Activated naive CD8-positive, alpha-beta T cell treated with anti-CD3 and anti-CD28 coated beads, Interleukin-2, amount 50 U/mL, for 24 hours (primary cell): ENCODE data around the gene OR5AK2.
"Not testable (repeated sequence)": the region's sequence is repeated elsewhere in the genome, so short reads cannot be mapped to it uniquely, and the experiment has no call there.

Experiments
- ATAC-seq: fragments of 150-1000 bp; cut with Tn5 transposase; one replicate; pipeline ENCODE4 v1.10.0; 2021
- DNase-seq: peaks from one replicate; pipeline ENCODE4 v3.0.0; 2021
- H3K27ac Mint-ChIP-seq: one replicate; pipeline ENCODE4 v1.8.0; 2021; ENCODE audit warnings: mild to moderate bottlenecking, mixed read lengths
- H3K27me3 Mint-ChIP-seq: one replicate; pipeline ENCODE4 v1.8.0; 2021; ENCODE audit warnings: mixed read lengths
- H3K36me3 Mint-ChIP-seq: one replicate; pipeline ENCODE4 v1.8.0; 2021; ENCODE audit warnings: low read depth, mixed read lengths
- H3K4me1 Mint-ChIP-seq: one replicate; pipeline ENCODE4 v1.8.0; 2021; ENCODE audit warnings: mixed read lengths
- H3K4me3 Mint-ChIP-seq: one replicate; pipeline ENCODE4 v1.8.0; 2021; ENCODE audit warnings: mild to moderate bottlenecking, moderate library complexity, mixed read lengths
- H3K9me3 Mint-ChIP-seq: one replicate; pipeline ENCODE4 v1.8.0; 2021; ENCODE audit warnings: mixed read lengths

Gene OR5AK2, protein sequence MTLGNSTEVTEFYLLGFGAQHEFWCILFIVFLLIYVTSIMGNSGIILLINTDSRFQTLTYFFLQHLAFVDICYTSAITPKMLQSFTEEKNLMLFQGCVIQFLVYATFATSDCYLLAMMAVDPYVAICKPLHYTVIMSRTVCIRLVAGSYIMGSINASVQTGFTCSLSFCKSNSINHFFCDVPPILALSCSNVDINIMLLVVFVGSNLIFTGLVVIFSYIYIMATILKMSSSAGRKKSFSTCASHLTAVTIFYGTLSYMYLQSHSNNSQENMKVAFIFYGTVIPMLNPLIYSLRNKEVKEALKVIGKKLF

GRCh38 chr11:56988614-56989013 lies at the start of gene OR5AK2:
OR5AK2 (plus strand) TSS chr11:56988914; CDS start chr11:56988914, 0 bp downstream.
- Mint-ChIP-seq H3K4me1 (no peaks in the 10 kb centered on the region), H3K9me3 (peaks cover 14% of the 10 kb centered on the region), H3K4me3 (no peak within 1 kb of the TSS), H3K27me3 (no peaks in the 10 kb centered on the region), H3K36me3 (no peaks in the 10 kb centered on the region), H3K27ac (no peak within 1 kb of the TSS)
- DNase-seq (no peak), ATAC-seq (no peak)

GRCh38 chr11:56945526-56945925 lies 43.2 kb upstream of the OR5AK2 start:
- not testable (repeated sequence) for H3K4me1 Mint-ChIP-seq, H3K4me3 Mint-ChIP-seq, H3K27me3 Mint-ChIP-seq, H3K27ac Mint-ChIP-seq, ATAC-seq, H3K36me3 Mint-ChIP-seq, DNase-seq
- peaks cover 21% of the 10 kb centered on the region for H3K9me3 Mint-ChIP-seq

DNA sequence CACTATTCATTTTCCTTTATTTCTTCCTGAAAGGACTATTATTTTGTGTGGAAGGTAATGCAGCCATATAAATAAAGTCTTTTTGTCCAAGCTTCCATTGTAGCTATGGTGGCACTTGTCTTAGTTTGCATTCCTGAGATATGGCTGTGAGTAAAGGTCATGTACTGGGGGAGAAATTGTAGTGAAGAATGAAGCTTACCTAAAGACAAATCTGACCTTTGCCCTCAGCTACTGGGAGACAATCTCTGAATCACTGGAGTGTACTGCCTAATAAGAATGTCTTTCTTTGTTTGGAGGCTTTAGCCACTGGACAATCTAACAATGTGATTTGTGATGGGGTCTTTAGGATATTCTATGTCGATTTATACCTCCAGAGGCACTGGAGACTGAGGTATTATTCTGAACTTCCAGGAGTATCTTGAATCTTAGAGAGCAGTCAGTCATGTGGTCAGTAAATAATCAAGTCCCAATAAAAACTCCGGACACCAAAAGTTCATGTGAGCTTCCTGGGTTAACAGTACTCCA lies 39.7 kb upstream of the OR5AK2 start:
- Mint-ChIP-seq H3K4me3 (no peak overlapping the region), H3K27ac (no peak overlapping the region), H3K4me1 (no peaks in the 10 kb centered on the region), H3K27me3 (no peaks in the 10 kb centered on the region), H3K36me3 (no peaks in the 10 kb centered on the region), H3K9me3 (peaks cover 37% of the 10 kb centered on the region)
- DNase-seq: no peak
- ATAC-seq: no peak

DNA sequence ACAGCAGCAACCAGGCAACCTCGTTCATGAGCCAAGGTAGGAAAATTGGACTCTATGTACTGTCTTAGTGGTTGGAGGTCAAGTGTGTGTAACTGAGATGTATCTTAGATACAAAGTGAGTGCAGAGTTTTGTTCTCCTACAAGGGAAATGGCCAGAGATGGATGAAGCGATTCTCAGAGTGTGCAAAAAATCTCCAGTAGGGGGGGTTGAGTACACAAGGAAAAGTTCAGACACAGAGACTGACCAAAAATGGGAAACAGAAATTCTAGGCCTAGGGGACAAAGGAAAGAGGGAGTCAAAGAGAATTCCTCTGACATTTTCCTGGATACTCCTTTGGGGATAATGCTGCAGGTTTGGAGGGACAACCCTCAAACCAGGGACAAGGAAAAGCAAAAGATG lies 38.2 kb upstream of the OR5AK2 start:
- no peak overlapping the region for H3K27ac Mint-ChIP-seq
- ATAC-seq (no peak), DNase-seq (no peak)
- H3K9me3 Mint-ChIP-seq: peaks cover 38% of the 10 kb centered on the region
- no peaks in the 10 kb centered on the region for H3K36me3 Mint-ChIP-seq
- no peaks in the 10 kb centered on the region for H3K4me1 Mint-ChIP-seq
- H3K4me3 Mint-ChIP-seq: no peak overlapping the region
- no peaks in the 10 kb centered on the region for H3K27me3 Mint-ChIP-seq

- H3K27ac Mint-ChIP-seq, H3K4me3 Mint-ChIP-seq, DNase-seq, ATAC-seq, H3K36me3 Mint-ChIP-seq, H3K27me3 Mint-ChIP-seq, H3K4me1 Mint-ChIP-seq: not testable (repeated sequence)
- peaks cover 27% of the 10 kb centered on the region for H3K9me3 Mint-ChIP-seq
Observed at GRCh38 chr11:56953907-56954306, 34.8 kb upstream of the OR5AK2 start.

DNA sequence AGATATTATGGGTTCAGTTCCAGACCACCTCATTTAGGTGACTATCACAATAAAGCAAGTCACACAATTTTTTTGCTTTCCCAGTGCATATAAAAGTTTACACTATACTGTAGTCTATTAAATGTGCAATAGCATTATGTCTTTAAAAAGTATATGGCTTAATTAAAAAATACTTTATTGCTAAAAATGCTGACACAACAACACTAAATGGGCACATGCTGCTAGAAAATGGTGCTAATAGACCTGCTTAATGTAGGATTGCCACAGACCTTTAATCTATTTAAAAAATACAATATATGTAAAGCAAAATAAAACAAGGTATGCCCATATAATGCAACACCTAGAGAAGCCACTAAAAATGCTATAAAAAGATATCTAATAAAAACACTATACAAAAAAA lies 27.1 kb upstream of the OR5AK2 start:
- ATAC-seq: no peak
- Mint-ChIP-seq H3K9me3 (peaks cover 4% of the 10 kb centered on the region), H3K27ac (no peak overlapping the region), H3K4me3 (no peak overlapping the region), H3K27me3 (no peaks in the 10 kb centered on the region), H3K36me3 (no peaks in the 10 kb centered on the region), H3K4me1 (no peaks in the 10 kb centered on the region)
- no peak for DNase-seq

GRCh38 chr11:56967726-56968125 lies 21.0 kb upstream of the OR5AK2 start:
- Mint-ChIP-seq H3K9me3 (peaks cover 6% of the 10 kb centered on the region), H3K36me3 (no peaks in the 10 kb centered on the region), H3K4me1 (no peaks in the 10 kb centered on the region), H3K27me3 (no peaks in the 10 kb centered on the region), H3K27ac (no peak overlapping the region), H3K4me3 (no peak overlapping the region)
- no peak for ATAC-seq
- DNase-seq: no peak

DNA sequence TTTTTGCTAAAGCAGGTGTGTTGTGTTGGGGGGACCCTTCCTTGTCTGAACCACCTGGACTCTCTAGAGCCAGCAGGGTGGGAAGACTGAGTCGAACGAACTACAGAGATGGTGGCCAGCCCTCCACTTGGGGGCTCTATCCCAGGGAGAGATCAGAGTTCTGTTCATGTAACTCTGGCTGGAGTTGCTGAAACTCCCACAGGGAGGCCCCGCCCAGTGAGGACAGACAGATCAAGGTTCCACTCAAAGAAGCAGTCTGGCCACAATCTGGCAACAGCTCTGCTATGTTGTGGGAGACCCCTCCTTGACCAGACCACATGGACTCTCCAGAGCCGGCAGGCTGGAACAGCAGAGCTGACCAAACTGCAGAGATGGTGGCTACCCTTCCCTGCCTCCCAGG lies 20.2 kb upstream of the OR5AK2 start:
- Mint-ChIP-seq H3K4me3 (no peak overlapping the region), H3K27ac (no peak overlapping the region), H3K4me1 (no peaks in the 10 kb centered on the region), H3K27me3 (no peaks in the 10 kb centered on the region), H3K9me3 (peaks cover 6% of the 10 kb centered on the region), H3K36me3 (no peaks in the 10 kb centered on the region)
- no peak for DNase-seq
- ATAC-seq: no peak

- H3K27me3 Mint-ChIP-seq: no peaks in the 10 kb centered on the region
- H3K27ac Mint-ChIP-seq: no peak overlapping the region
- no peaks in the 10 kb centered on the region for H3K36me3 Mint-ChIP-seq
- DNase-seq (no peak), ATAC-seq (no peak)
- H3K4me1 Mint-ChIP-seq: no peaks in the 10 kb centered on the region
- no peaks in the 10 kb centered on the region for H3K9me3 Mint-ChIP-seq
- H3K4me3 Mint-ChIP-seq: no peak overlapping the region
Observed at GRCh38 chr11:56977314-56977713, 11.4 kb upstream of the OR5AK2 start.

DNA sequence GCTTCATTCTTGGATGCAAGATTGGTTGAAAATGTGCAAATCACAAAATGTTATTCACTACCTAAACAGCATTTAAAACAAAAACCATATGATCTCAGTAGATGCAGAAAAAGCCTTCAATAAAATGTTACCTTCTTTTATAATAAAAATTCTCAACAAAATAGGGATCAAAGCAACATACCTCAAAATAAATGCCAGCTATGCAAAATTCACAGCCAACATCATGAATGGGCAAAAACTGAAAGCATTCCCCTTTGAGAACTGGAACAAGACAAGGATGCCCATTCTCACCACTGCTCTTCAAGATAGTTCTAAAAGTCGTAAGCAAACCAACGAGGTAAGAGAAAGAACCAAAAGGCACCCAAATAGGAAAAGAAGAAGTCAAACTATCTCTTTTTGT lies 2.0 kb downstream of the OR5AK2 start:
- no peaks in the 10 kb centered on the region for H3K4me1 Mint-ChIP-seq
- H3K4me3 Mint-ChIP-seq: no peak overlapping the region
- no peaks in the 10 kb centered on the region for H3K36me3 Mint-ChIP-seq
- H3K9me3 Mint-ChIP-seq: peaks cover 33% of the 10 kb centered on the region
- no peak for DNase-seq
- no peak overlapping the region for H3K27ac Mint-ChIP-seq
- no peak for ATAC-seq
- H3K27me3 Mint-ChIP-seq: no peaks in the 10 kb centered on the region

DNA sequence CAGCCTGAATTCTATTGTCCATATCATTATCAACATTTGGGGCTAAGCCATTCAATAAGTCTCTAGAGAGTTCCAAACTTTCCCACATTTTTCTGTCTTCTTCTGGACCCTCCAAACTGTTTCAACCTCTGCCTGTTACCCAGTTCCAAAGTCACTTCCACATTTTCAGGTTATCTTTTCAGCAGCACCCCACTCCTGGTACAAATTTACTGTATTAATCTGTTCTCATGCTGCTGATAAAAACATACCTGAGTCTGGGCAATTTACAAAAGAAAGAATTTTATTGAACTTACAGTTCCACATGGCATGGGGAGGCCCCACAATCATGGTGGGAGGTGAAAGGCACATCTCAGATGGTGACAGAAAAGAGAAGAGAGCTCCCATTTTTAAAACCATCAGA lies 5.8 kb downstream of the OR5AK2 start:
- no peak overlapping the region for H3K4me3 Mint-ChIP-seq
- peaks cover 45% of the 10 kb centered on the region for H3K9me3 Mint-ChIP-seq
- H3K27me3 Mint-ChIP-seq: no peaks in the 10 kb centered on the region
- H3K36me3 Mint-ChIP-seq: no peaks in the 10 kb centered on the region
- no peaks in the 10 kb centered on the region for H3K4me1 Mint-ChIP-seq
- no peak for ATAC-seq
- H3K27ac Mint-ChIP-seq: no peak overlapping the region
- no peak for DNase-seq

GRCh38 chr11:57001674-57002401 lies 13.1 kb downstream of the OR5AK2 start:
- peaks cover 18% of the 10 kb centered on the region for H3K9me3 Mint-ChIP-seq

DNA sequence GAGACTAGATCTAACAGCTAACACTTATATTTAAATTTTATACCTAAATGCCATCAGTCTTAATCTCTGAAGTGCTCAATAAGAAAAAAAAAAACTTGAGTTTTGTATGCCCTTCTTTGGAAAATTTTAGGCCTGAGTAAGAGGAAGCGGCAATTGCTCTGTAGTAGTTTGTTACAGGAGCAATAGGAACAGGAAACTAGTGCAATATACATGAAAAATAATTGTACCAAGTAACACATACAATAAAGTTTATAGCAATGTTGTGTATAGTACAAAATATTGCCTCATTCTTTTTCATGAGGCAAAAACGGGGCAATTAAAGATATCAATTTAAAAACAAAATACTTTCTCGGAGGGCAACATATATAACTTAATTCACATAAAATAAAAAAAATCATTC lies 19.7 kb downstream of the OR5AK2 start:
- DNase-seq (no peak), ATAC-seq (no peak)
- H3K36me3 Mint-ChIP-seq: no peaks in the 10 kb centered on the region
- H3K9me3 Mint-ChIP-seq: no peaks in the 10 kb centered on the region
- H3K27me3 Mint-ChIP-seq: no peaks in the 10 kb centered on the region
- H3K4me3 Mint-ChIP-seq: no peak overlapping the region
- H3K4me1 Mint-ChIP-seq: no peaks in the 10 kb centered on the region
- H3K27ac Mint-ChIP-seq: no peak overlapping the region

More at GRCh38 chr11:57001674-57002401, 13.1 kb downstream of the OR5AK2 start:
- no peak for ATAC-seq
- H3K27me3 Mint-ChIP-seq: no peaks in the 10 kb centered on the region
- H3K4me1 Mint-ChIP-seq: no peaks in the 10 kb centered on the region
- H3K27ac Mint-ChIP-seq: no peak overlapping the region
- no peaks in the 10 kb centered on the region for H3K36me3 Mint-ChIP-seq
- no peak overlapping the region for H3K4me3 Mint-ChIP-seq
- no peak for DNase-seq

DNA sequence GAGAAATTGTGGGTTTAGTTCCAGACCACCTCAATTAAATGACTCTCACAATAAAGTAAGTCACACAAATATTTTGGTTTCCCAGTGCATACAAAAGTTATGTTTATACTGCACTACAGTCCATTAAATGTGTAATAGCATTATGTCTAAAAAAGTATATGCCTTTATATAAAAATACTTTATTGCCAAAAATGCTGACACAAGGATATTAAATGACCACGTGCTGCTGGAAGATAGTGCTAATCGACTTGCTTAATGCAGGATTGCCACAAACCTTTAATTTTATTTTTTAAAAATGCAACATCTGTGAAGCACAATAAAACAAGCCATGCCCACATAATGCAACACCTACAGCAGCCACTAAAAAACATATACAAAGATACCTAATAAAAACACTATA lies 27.0 kb downstream of the OR5AK2 start:
- ATAC-seq (no peak), DNase-seq (no peak)
- Mint-ChIP-seq H3K4me1 (no peaks in the 10 kb centered on the region), H3K27me3 (no peaks in the 10 kb centered on the region), H3K4me3 (no peak overlapping the region), H3K27ac (no peak overlapping the region), H3K36me3 (no peaks in the 10 kb centered on the region), H3K9me3 (no peaks in the 10 kb centered on the region)

GRCh38 chr11:57031556-57031955 lies 42.8 kb downstream of the OR5AK2 start:
- no peaks in the 10 kb centered on the region for H3K9me3 Mint-ChIP-seq
- no peaks in the 10 kb centered on the region for H3K4me1 Mint-ChIP-seq
- DNase-seq (no peak), ATAC-seq (no peak)
- H3K36me3 Mint-ChIP-seq: no peaks in the 10 kb centered on the region
- H3K27ac Mint-ChIP-seq: no peak overlapping the region
- no peaks in the 10 kb centered on the region for H3K27me3 Mint-ChIP-seq
- H3K4me3 Mint-ChIP-seq: no peak overlapping the region
